Measurements from ENCODE around the gene DGCR8. TPM values are rescaled to one million over a fixed set of nuclear protein-coding genes. Genes with fewer than 3 reads are reported as not detected.
A peak's percentile ranks its signal among the peaks of the same experiment; 100 is the strongest.

Gene DGCR8
- total RNA-seq, 1 donor from 2014 or later, result 93.1 TPM

GRCh38 chr22:20121856-20122415 lies 41.9 kb downstream of the DGCR8 start:
- no peak overlapping the region for H3K27ac Mint-ChIP-seq (ENCODE audit: unreplicated experiment)
- H3K36me3 Mint-ChIP-seq (ENCODE audit: unreplicated experiment), result no peaks in the 10 kb centered on the region
- H3K9me3 Mint-ChIP-seq (ENCODE audit: unreplicated experiment), result peaks cover 8% of the 10 kb centered on the region
- H3K27me3 Mint-ChIP-seq (ENCODE audit: unreplicated experiment), result peaks cover 5% of the 10 kb centered on the region
- no peak for DNase-seq
- TF ChIP-seq CTCF (IDR thresholded peaks at IDR 0.05; ENCODE audit: partially characterized antibody, unreplicated experiment), result no peak
- H3K4me1 Mint-ChIP-seq (ENCODE audit: low read depth, unreplicated experiment), result peaks cover 6% of the 10 kb centered on the region
- H3K4me3 Mint-ChIP-seq (ENCODE audit: unreplicated experiment), result no peak overlapping the region

- DNase-seq, result no peak
- Mint-ChIP-seq H3K4me1 (ENCODE audit: low read depth, unreplicated experiment) (peaks cover 5% of the 10 kb centered on the region), H3K4me3 (ENCODE audit: unreplicated experiment) (no peak overlapping the region), H3K27ac (ENCODE audit: unreplicated experiment) (no peak overlapping the region), H3K36me3 (ENCODE audit: unreplicated experiment) (no peaks in the 10 kb centered on the region), H3K27me3 (ENCODE audit: unreplicated experiment) (no peaks in the 10 kb centered on the region), H3K9me3 (ENCODE audit: unreplicated experiment) (peaks cover 7% of the 10 kb centered on the region)
- TF ChIP-seq CTCF (IDR thresholded peaks at IDR 0.05; ENCODE audit: partially characterized antibody, unreplicated experiment), result no peak
Observed at GRCh38 chr22:20123366-20124082, 43.5 kb downstream of the DGCR8 start.

- peaks cover 2% of the 10 kb centered on the region for H3K4me1 Mint-ChIP-seq (ENCODE audit: low read depth, unreplicated experiment)
- peak overlapping the region; percentile 22 for H3K27ac Mint-ChIP-seq (ENCODE audit: unreplicated experiment)
- peaks cover 4% of the 10 kb centered on the region for H3K9me3 Mint-ChIP-seq (ENCODE audit: unreplicated experiment)
- no peak overlapping the region for H3K4me3 Mint-ChIP-seq (ENCODE audit: unreplicated experiment)
- no peak for TF ChIP-seq CTCF (IDR thresholded peaks at IDR 0.05; ENCODE audit: partially characterized antibody, unreplicated experiment)
- H3K27me3 Mint-ChIP-seq (ENCODE audit: unreplicated experiment), result no peaks in the 10 kb centered on the region
- no peak for DNase-seq
- no peaks in the 10 kb centered on the region for H3K36me3 Mint-ChIP-seq (ENCODE audit: unreplicated experiment)
Observed at GRCh38 chr22:20124083-20124787, 44.2 kb downstream of the DGCR8 start.

- DNase-seq, result no peak
- H3K4me3 Mint-ChIP-seq (ENCODE audit: unreplicated experiment), result peak overlapping the region; percentile 49
- no peak for TF ChIP-seq CTCF (IDR thresholded peaks at IDR 0.05; ENCODE audit: partially characterized antibody, unreplicated experiment)
- no peaks in the 10 kb centered on the region for H3K36me3 Mint-ChIP-seq (ENCODE audit: unreplicated experiment)
- H3K27me3 Mint-ChIP-seq (ENCODE audit: unreplicated experiment), result peaks cover 2% of the 10 kb centered on the region
- no peak overlapping the region for H3K27ac Mint-ChIP-seq (ENCODE audit: unreplicated experiment)
- H3K4me1 Mint-ChIP-seq (ENCODE audit: low read depth, unreplicated experiment), result peaks cover 2% of the 10 kb centered on the region
- H3K9me3 Mint-ChIP-seq (ENCODE audit: unreplicated experiment), result peaks cover 4% of the 10 kb centered on the region
Observed at GRCh38 chr22:20125201-20126174, 45.4 kb downstream of the DGCR8 start.

Data from glutamatergic neuron (in vitro differentiated cells).